Measurements from ENCODE around the gene FRMPD2.
"Not testable (repeated sequence)": the region's sequence is repeated elsewhere in the genome, so short reads cannot be mapped to it uniquely, and the experiment has no call there.

Gene FRMPD2

GRCh38 chr10:48207853-48208252 is 66.6 kb downstream of the FRMPD2 start:
- no peak for DNase-seq (ENCODE audit: low read depth in 2 of 3, low spot score in 1 of 3)

GRCh38 chr10:48206482-48207250 is 67.8 kb downstream of the FRMPD2 start:
- no peak for DNase-seq (ENCODE audit: low read depth in 2 of 3, low spot score in 1 of 3)

GRCh38 chr10:48205918-48206317 is 68.6 kb downstream of the FRMPD2 start:
- DNase-seq (ENCODE audit: low read depth in 2 of 3, low spot score in 1 of 3): no peak

- no peak for DNase-seq (ENCODE audit: low read depth in 2 of 3, low spot score in 1 of 3)
These were observed 74.7 kb downstream of the FRMPD2 start for GRCh38 chr10:48199580-48200377.

- DNase-seq (ENCODE audit: low read depth in 2 of 3, low spot score in 1 of 3): no peak
These were observed 77.1 kb downstream of the FRMPD2 start for GRCh38 chr10:48197236-48197899.

- DNase-seq (ENCODE audit: low read depth in 2 of 3, low spot score in 1 of 3): no peak
These were observed 78.7 kb downstream of the FRMPD2 start for GRCh38 chr10:48195803-48196202.

GRCh38 chr10:48194830-48195229 is 79.7 kb downstream of the FRMPD2 start:
- no peak for DNase-seq (ENCODE audit: low read depth in 2 of 3, low spot score in 1 of 3)

- DNase-seq (ENCODE audit: low read depth in 2 of 3, low spot score in 1 of 3): no peak
These were observed 80.9 kb downstream of the FRMPD2 start for GRCh38 chr10:48193556-48193955.

- DNase-seq (ENCODE audit: low read depth in 2 of 3, low spot score in 1 of 3): no peak
These were observed 81.5 kb downstream of the FRMPD2 start for GRCh38 chr10:48192881-48193450.

- no peak for DNase-seq (ENCODE audit: low read depth in 2 of 3, low spot score in 1 of 3)
These were observed 86.6 kb downstream of the FRMPD2 start for GRCh38 chr10:48187713-48188485.

GRCh38 chr10:48187126-48187525 is 87.4 kb downstream of the FRMPD2 start:
- DNase-seq (ENCODE audit: low read depth in 2 of 3, low spot score in 1 of 3): no peak

GRCh38 chr10:48186264-48186804 is 88.2 kb downstream of the FRMPD2 start:
- DNase-seq (ENCODE audit: low read depth in 2 of 3, low spot score in 1 of 3): not testable (repeated sequence)

- no peak for DNase-seq (ENCODE audit: low read depth in 2 of 3, low spot score in 1 of 3)
These were observed 90.3 kb downstream of the FRMPD2 start for GRCh38 chr10:48184224-48184623.

- not testable (repeated sequence) for DNase-seq (ENCODE audit: low read depth in 2 of 3, low spot score in 1 of 3)
These were observed 101.8 kb downstream of the FRMPD2 start for GRCh38 chr10:48172715-48173114.

GRCh38 chr10:48160670-48161069 is 113.8 kb downstream of the FRMPD2 start:
- not testable (repeated sequence) for DNase-seq (ENCODE audit: low read depth in 2 of 3, low spot score in 1 of 3)

GRCh38 chr10:48160163-48160562 is 114.3 kb downstream of the FRMPD2 start:
- DNase-seq (ENCODE audit: low read depth in 2 of 3, low spot score in 1 of 3): not testable (repeated sequence)

- not testable (repeated sequence) for DNase-seq (ENCODE audit: low read depth in 2 of 3, low spot score in 1 of 3)
These were observed 120.0 kb downstream of the FRMPD2 start for GRCh38 chr10:48154211-48155140.

- DNase-seq (ENCODE audit: low read depth in 2 of 3, low spot score in 1 of 3): not testable (repeated sequence)
These were observed 126.9 kb downstream of the FRMPD2 start for GRCh38 chr10:48147643-48148042.
